ENCODE data around the gene PVALEF.

DNA sequence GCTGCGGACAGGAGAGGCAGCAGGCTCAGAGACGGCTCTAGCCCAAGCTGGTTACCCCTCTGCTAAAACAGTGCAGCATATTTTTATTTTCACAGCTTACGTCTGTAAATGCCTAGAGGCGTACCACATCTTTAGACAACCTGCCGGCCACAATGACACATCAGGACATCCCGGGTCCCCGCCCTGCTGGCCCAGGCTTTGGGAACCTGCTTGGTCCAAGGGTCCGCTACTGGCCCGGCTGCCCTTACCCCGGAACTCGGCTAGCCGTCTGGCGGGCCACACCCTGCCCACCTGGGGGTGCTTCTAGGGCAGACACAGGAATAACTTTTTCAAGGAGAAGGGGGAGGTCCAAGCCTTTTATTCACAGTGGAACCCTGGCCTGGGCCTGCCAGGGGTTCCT, 53.2 kb downstream of the PVALEF start:
- TF ChIP-seq EZH2phosphoT487 (IDR thresholded peaks at IDR 0.05; ENCODE audit: insufficient read depth, low read depth) (no peak), EZH2 (IDR thresholded peaks at IDR 0.05; ENCODE audit: insufficient read depth, poor library complexity, severe bottlenecking) (no peak)

Data from GM23248 (cell line).